GM12872 (cell line): Measurements from ENCODE around the gene PRSS56.

ENCODE experiments used
- TF ChIP-seq, protein P1 (sequence below): IDR thresholded peaks from 3 replicates; pipeline ENCODE4 v1.5.1; 2011; ENCODE audit warnings: low read depth, mild to moderate bottlenecking, low read length, moderate library complexity; ENCODE audit not compliant: insufficient read depth

The PRSS56 gene

GRCh38 chr2:232571026-232571474 is 50.9 kb downstream of the PRSS56 start:
- TF ChIP-seq, protein P1, sequence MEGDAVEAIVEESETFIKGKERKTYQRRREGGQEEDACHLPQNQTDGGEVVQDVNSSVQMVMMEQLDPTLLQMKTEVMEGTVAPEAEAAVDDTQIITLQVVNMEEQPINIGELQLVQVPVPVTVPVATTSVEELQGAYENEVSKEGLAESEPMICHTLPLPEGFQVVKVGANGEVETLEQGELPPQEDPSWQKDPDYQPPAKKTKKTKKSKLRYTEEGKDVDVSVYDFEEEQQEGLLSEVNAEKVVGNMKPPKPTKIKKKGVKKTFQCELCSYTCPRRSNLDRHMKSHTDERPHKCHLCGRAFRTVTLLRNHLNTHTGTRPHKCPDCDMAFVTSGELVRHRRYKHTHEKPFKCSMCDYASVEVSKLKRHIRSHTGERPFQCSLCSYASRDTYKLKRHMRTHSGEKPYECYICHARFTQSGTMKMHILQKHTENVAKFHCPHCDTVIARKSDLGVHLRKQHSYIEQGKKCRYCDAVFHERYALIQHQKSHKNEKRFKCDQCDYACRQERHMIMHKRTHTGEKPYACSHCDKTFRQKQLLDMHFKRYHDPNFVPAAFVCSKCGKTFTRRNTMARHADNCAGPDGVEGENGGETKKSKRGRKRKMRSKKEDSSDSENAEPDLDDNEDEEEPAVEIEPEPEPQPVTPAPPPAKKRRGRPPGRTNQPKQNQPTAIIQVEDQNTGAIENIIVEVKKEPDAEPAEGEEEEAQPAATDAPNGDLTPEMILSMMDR: no peak

- TF ChIP-seq, protein P1: no peak
These were observed 52.9 kb downstream of the PRSS56 start for GRCh38 chr2:232573042-232573441.

GRCh38 chr2:232573771-232574435 is 53.7 kb downstream of the PRSS56 start:
- TF ChIP-seq, protein P1: no peak

DNA sequence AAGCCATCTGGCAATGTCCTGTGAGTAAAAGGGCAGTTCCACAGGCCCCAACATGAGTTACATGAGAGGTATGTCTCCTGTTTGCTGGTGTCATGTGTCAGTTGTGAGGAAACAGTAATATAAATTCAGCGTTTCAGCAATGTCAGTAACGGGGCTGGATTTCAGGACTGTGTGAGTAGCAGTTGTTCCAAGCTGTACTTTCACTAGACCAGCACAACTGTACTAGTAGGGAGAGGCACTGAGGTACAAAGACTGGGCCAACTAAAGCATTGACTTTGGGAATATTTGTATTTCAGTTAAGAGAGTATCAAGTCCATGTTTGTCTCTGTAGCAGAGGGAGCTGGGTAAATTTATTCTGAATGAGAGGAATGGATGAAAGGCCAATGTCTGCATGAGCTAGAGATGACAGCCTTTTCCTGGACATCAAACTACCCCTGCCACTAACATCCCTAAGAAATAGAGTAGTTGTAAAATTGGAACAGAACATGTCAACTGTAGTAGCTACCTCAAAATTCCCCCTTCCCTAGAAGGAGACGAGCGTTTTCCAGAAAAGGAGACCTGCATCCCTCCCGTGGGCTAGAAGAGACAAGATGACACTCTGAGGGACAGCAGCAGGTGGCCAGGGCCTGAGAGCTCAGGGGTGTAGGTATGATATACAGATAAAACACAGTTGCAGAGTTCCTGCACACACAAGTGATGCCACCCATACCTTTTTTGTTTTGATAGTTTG is 54.7 kb downstream of the PRSS56 start:
- TF ChIP-seq, protein P1: no peak
